OCI-LY7 (cell line): ENCODE results near the gene COL13A1. TPM values are rescaled to one million over a fixed set of nuclear protein-coding genes. Genes with fewer than 3 reads are reported as not detected.

Source experiments
- BruUV-seq: library from RNA; stranded (reverse); fragments of 400-500 nt; replicated peaks from 2 replicates; lab custom pipeline; 2021; lab: Mats Ljungman, UMichigan
- CTCF ChIA-PET: fragments of 300-600 bp; sonication (Branson Sonifier 250); formaldehyde crosslinking; loops from one replicate; lab custom pipeline; 2022; ENCODE audit warnings: antibody characterized with exemption; ENCODE audit not compliant: unreplicated experiment; lab: Charles Lee
- POLR2A ChIA-PET: fragments of 300-600 bp; sonication (Branson Sonifier 250); formaldehyde crosslinking; loops from one replicate; lab custom pipeline; 2022; ENCODE audit warnings: antibody characterized with exemption; lab: Charles Lee
- DNase-seq: peaks from one replicate; pipeline ENCODE4 v3.0.0-alpha.2; 2015; ENCODE audit warnings: low spot score
- H2AFZ ChIP-seq: fragments of 200-600 bp; sonication (generic), shearing (Covaris generic); 2 replicates; pipeline ENCODE4 v1.6.1; 2014; ENCODE audit warnings: mild to moderate bottlenecking, antibody characterized with exemption, low read length, moderate library complexity
- H3K27ac ChIP-seq: fragments of 200-600 bp; sonication (generic); 2 replicates; pipeline ENCODE4 v1.5.1; 2014; ENCODE audit warnings: mixed run types, low read depth, mild to moderate bottlenecking, moderate library complexity, low read length, inconsistent platforms; ENCODE audit not compliant: poor library complexity, severe bottlenecking
- H3K36me3 ChIP-seq: fragments of 200-600 bp; sonication (generic); 2 replicates; pipeline ENCODE4 v1.6.1; 2014; ENCODE audit warnings: mild to moderate bottlenecking, antibody characterized with exemption, low read length, moderate library complexity, mixed read lengths; ENCODE audit not compliant: insufficient read depth
- H3K4me1 ChIP-seq: fragments of 200-600 bp; sonication (generic); 2 replicates; pipeline ENCODE4 v1.5.1; 2014; ENCODE audit warnings: mild to moderate bottlenecking, low read length; ENCODE audit not compliant: insufficient read depth, poor library complexity, severe bottlenecking
- H3K4me2 ChIP-seq: fragments of 200-600 bp; sonication (generic); 2 replicates; pipeline ENCODE4 v1.6.1; 2014; ENCODE audit warnings: mild to moderate bottlenecking, low read length
- H3K4me3 ChIP-seq: fragments of 200-600 bp; sonication (generic); 2 replicates; pipeline ENCODE4 v1.5.1; 2014; ENCODE audit warnings: mild to moderate bottlenecking, low read depth, low read length; ENCODE audit not compliant: poor library complexity, severe bottlenecking
- H3K79me2 ChIP-seq: fragments of 200-600 bp; sonication (generic); 2 replicates; pipeline ENCODE4 v1.6.1; 2016; ENCODE audit warnings: low read depth, mild to moderate bottlenecking, low read length, moderate library complexity, mixed read lengths; ENCODE audit not compliant: insufficient read depth
- H3K9me2 ChIP-seq: fragments of 200-600 bp; sonication (generic); 2 replicates; pipeline ENCODE4 v1.6.1; 2016; ENCODE audit warnings: mild to moderate bottlenecking, low read length, mixed read lengths; ENCODE audit not compliant: insufficient read depth
- H3K9me3 ChIP-seq: fragments of 200-600 bp; sonication (generic); 2 replicates; pipeline ENCODE4 v1.6.1; 2014; ENCODE audit warnings: mild to moderate bottlenecking, mixed run types, low read length, mixed read lengths
- H4K20me1 ChIP-seq: fragments of 200-600 bp; sonication (generic); 2 replicates; pipeline ENCODE4 v1.6.1; 2014; ENCODE audit warnings: mild to moderate bottlenecking, antibody characterized with exemption, low read length, moderate library complexity, mixed read lengths; ENCODE audit not compliant: insufficient read depth
- CTCF ChIP-seq: fragments of 200-600 bp; sonication (generic); conservative IDR thresholded peaks from 2 replicates; pipeline ENCODE4 v1.5.1; 2014; ENCODE audit warnings: mild to moderate bottlenecking, antibody characterized with exemption, low read length, moderate library complexity, mixed read lengths
- EZH2phosphoT487 ChIP-seq: fragments of 200-600 bp; sonication (generic); IDR thresholded peaks from 2 replicates; pipeline ENCODE4 v1.6.1; 2018; ENCODE audit warnings: low read depth, borderline replicate concordance, mild to moderate bottlenecking, mixed run types, antibody characterized with exemption, low read length, moderate library complexity, mixed read lengths
- intact Hi-C: fragments of 100-400 bp; cut with micrococcal nuclease; formaldehyde crosslinking; loops from one replicate; pipeline ENCODE4 v1.10.0; 2022; ENCODE audit not compliant: unreplicated experiment
- total RNA-seq, 2 experiments: library from RNA; depleted of rRNA in 1 of 2; stranded (reverse); fragments of >200 nt in 1 of 2; shearing (Covaris generic) in 1 of 2; gene quantifications; 2 replicates each; pipeline ENCODE4 v1.2.3, GENCODE V29; 2014 to 2022

Gene COL13A1
- total RNA-seq, 2 experiments from 2014 or later: 0.06 TPM; not detected in 1

GRCh38 chr10:69919250-69919649, 117.5 kb downstream of the COL13A1 start:
- Histone ChIP-seq H3K9me3 (no peaks in the 10 kb centered on the region), H3K4me3 (no peak overlapping the region), H4K20me1 (no peaks in the 10 kb centered on the region), H2AFZ (no peak overlapping the region), H3K27ac (no peak overlapping the region), H3K79me2 (no peaks in the 10 kb centered on the region), H3K4me2 (no peak overlapping the region), H3K36me3 (no peaks in the 10 kb centered on the region), H3K9me2 (no peaks in the 10 kb centered on the region), H3K4me1 (no peaks in the 10 kb centered on the region)
- POLR2A ChIA-PET: no interaction called here
- intact Hi-C loops: no loop called here
- DNase-seq: no peak
- no TSS peak for BruUV-seq
- CTCF ChIA-PET: no interaction called here
- TF ChIP-seq CTCF: no peak
- TF ChIP-seq EZH2phosphoT487: no peak

- BruUV-seq: no TSS peak
- no peak overlapping the region for H3K4me2 ChIP-seq
These were observed 123.4 kb downstream of the COL13A1 start for GRCh38 chr10:69925111-69925510.

GRCh38 chr10:69928339-69928738, 126.6 kb downstream of the COL13A1 start:
- BruUV-seq: no TSS peak
- no peak for DNase-seq
- Histone ChIP-seq H3K9me3 (no peaks in the 10 kb centered on the region), H3K4me1 (no peaks in the 10 kb centered on the region), H3K36me3 (no peaks in the 10 kb centered on the region), H3K4me3 (no peak overlapping the region), H3K4me2 (no peak overlapping the region), H3K27ac (no peak overlapping the region), H2AFZ (no peak overlapping the region), H3K79me2 (no peaks in the 10 kb centered on the region), H4K20me1 (no peaks in the 10 kb centered on the region), H3K9me2 (no peaks in the 10 kb centered on the region)
- POLR2A ChIA-PET: no interaction called here
- intact Hi-C loops: no loop called here
- TF ChIP-seq CTCF: no peak
- no peak for TF ChIP-seq EZH2phosphoT487
- CTCF ChIA-PET: no interaction called here

More at GRCh38 chr10:69925111-69925510, 123.4 kb downstream of the COL13A1 start:
- Histone ChIP-seq H3K36me3 (no peaks in the 10 kb centered on the region), H3K9me2 (no peaks in the 10 kb centered on the region), H3K4me1 (no peaks in the 10 kb centered on the region), H3K4me3 (no peak overlapping the region), H3K79me2 (no peaks in the 10 kb centered on the region), H4K20me1 (no peaks in the 10 kb centered on the region), H3K9me3 (no peaks in the 10 kb centered on the region), H3K27ac (no peak overlapping the region), H2AFZ (no peak overlapping the region)
- ChIA-PET CTCF (no interaction called here), POLR2A (no interaction called here)
- DNase-seq: no peak
- intact Hi-C loops: no loop called here
- TF ChIP-seq CTCF: no peak
- no peak for TF ChIP-seq EZH2phosphoT487
